GM12878 (cell line): ENCODE data around the gene LGALS1. TPM values are rescaled to one million over a fixed set of nuclear protein-coding genes. Genes with fewer than 3 reads are reported as not detected.
A peak's percentile ranks its signal among the peaks of the same experiment; 100 is the strongest.

Experiments used
- BCL11A ChIP-seq: IDR thresholded peaks from 2 replicates; pipeline ENCODE4 v1.6.1; 2011; ENCODE audit warnings: low read depth, low read length
- BMI1 ChIP-seq: fragments of 450-650 bp; IDR thresholded peaks from 2 replicates; pipeline ENCODE4 v1.6.1; 2016; ENCODE audit warnings: mild to moderate bottlenecking, moderate library complexity, borderline replicate concordance
- CBX5 ChIP-seq: sonication (generic); IDR thresholded peaks from 2 replicates; pipeline ENCODE4 v1.6.1; 2016; ENCODE audit warnings: low read depth, moderate library complexity, mild to moderate bottlenecking, inconsistent platforms
- CHD1 ChIP-seq: IDR thresholded peaks from 2 replicates; pipeline ENCODE4 v1.6.1; 2012; ENCODE audit warnings: low read depth, low read length, improper control_type of control experiment
- GABPA ChIP-seq: IDR thresholded peaks from 2 replicates; pipeline ENCODE4 v1.6.1; 2014; ENCODE audit warnings: antibody characterized with exemption, low read depth, mild to moderate bottlenecking, inconsistent platforms
- KLF5 ChIP-seq: fragments of 450-650 bp; IDR thresholded peaks from 2 replicates; pipeline ENCODE4 v1.6.1; 2014; ENCODE audit warnings: mild to moderate bottlenecking; ENCODE audit not compliant: partially characterized antibody
- MTA2 ChIP-seq: fragments of 450-650 bp; IDR thresholded peaks from 2 replicates; pipeline ENCODE4 v1.6.1; 2016; ENCODE audit warnings: low read depth, mild to moderate bottlenecking, moderate library complexity
- MXI1 ChIP-seq: fragments of 150-350 bp; IDR thresholded peaks from 2 replicates; pipeline ENCODE4 v1.6.1; 2011; ENCODE audit warnings: low read depth, mild to moderate bottlenecking, inconsistent platforms, low read length, improper control_type of control experiment
- MYB ChIP-seq: fragments of 150-350 bp; IDR thresholded peaks from 2 replicates; pipeline ENCODE4 v1.6.1; 2014; ENCODE audit warnings: mild to moderate bottlenecking, low read depth, low read length, borderline replicate concordance
- NFXL1 ChIP-seq: fragments of 450-650 bp; IDR thresholded peaks from 2 replicates; pipeline ENCODE4 v1.6.1; 2017; ENCODE audit warnings: antibody characterized with exemption, mild to moderate bottlenecking, borderline replicate concordance
- POLR2AphosphoS5 ChIP-seq: IDR thresholded peaks from 2 replicates; pipeline ENCODE4 v1.6.1; 2011; ENCODE audit warnings: mild to moderate bottlenecking, low read length, inconsistent platforms
- RFX5 ChIP-seq: IDR thresholded peaks from 2 replicates; pipeline ENCODE4 v1.6.1; 2011; ENCODE audit warnings: low read depth, low read length, improper control_type of control experiment
- SMAD1 ChIP-seq: fragments of 450-650 bp; IDR thresholded peaks from 2 replicates; pipeline ENCODE4 v1.6.1; 2018; ENCODE audit warnings: mild to moderate bottlenecking, low read depth; ENCODE audit not compliant: partially characterized antibody
- ZZZ3 ChIP-seq: IDR thresholded peaks from 2 replicates; pipeline ENCODE4 v1.6.1; 2011; ENCODE audit warnings: low read depth; ENCODE audit not compliant: control insufficient read depth, insufficient read length
- polyA plus RNA-seq, 11 experiments: library from polyadenylated mRNA; depleted of rRNA in 4 of 11; unstranded in 6 of 11; stranded (reverse) in 5 of 11; fragments of >200 nt; fragmentation: Nextera tagmentation in 4 of 11; fragmentation: Illumina TruSeq in 1 of 11; extraction: Ambion mirVana in 4 of 11; extraction: Trizol in 1 of 11; gene quantifications; 1 replicate in 1 of 11; 2 replicates in 10 of 11; pipeline versions ENCODE4 v1.2.1 to v1.2.3, GENCODE V29; 2011 to 2016; ENCODE audit warnings: inconsistent platforms in 2 of 11, missing spikeins in 2 of 11, low read depth in 1 of 11
- total RNA-seq, 4 experiments: library from RNA; depleted of rRNA in 3 of 4; stranded (reverse); fragments of >200 nt in 3 of 4; fragmentation: Illumina TruSeq in 1 of 4; extraction: Trizol in 1 of 4; gene quantifications; 2 replicates each; pipeline versions ENCODE4 v1.2.1 to v1.2.3, GENCODE V29; 2013 to 2021
- TF ChIP-seq, protein P1 (sequence below): IDR thresholded peaks from 2 replicates; pipeline ENCODE4 v1.6.1; 2011; ENCODE audit warnings: low read depth, mild to moderate bottlenecking, low read length, moderate library complexity, borderline replicate concordance; ENCODE audit errors: extremely low read depth
- TF ChIP-seq, protein P2 (sequence below): fragments of 450-650 bp; formaldehyde crosslinking; IDR thresholded peaks from 2 replicates; pipeline ENCODE4 v1.4.0; 2022; ENCODE audit warnings: mild to moderate bottlenecking, moderate library complexity
- TF ChIP-seq, protein P3 (sequence below): fragments of 450-650 bp; IDR thresholded peaks from 2 replicates; pipeline ENCODE4 v1.6.1; 2017; ENCODE audit warnings: low read depth, mild to moderate bottlenecking, moderate library complexity
- TF ChIP-seq, protein P4 (sequence below): fragments of 450-650 bp; IDR thresholded peaks from 2 replicates; pipeline ENCODE4 v1.6.1; 2017; ENCODE audit warnings: borderline replicate concordance

The LGALS1 gene
- total and polyA plus RNA-seq, 10 of the 15 experiments (the other 5 are each of a cell fraction or from before 2014, with no cell fraction given) = 312 to 1,889 (median 706) TPM

DNA sequence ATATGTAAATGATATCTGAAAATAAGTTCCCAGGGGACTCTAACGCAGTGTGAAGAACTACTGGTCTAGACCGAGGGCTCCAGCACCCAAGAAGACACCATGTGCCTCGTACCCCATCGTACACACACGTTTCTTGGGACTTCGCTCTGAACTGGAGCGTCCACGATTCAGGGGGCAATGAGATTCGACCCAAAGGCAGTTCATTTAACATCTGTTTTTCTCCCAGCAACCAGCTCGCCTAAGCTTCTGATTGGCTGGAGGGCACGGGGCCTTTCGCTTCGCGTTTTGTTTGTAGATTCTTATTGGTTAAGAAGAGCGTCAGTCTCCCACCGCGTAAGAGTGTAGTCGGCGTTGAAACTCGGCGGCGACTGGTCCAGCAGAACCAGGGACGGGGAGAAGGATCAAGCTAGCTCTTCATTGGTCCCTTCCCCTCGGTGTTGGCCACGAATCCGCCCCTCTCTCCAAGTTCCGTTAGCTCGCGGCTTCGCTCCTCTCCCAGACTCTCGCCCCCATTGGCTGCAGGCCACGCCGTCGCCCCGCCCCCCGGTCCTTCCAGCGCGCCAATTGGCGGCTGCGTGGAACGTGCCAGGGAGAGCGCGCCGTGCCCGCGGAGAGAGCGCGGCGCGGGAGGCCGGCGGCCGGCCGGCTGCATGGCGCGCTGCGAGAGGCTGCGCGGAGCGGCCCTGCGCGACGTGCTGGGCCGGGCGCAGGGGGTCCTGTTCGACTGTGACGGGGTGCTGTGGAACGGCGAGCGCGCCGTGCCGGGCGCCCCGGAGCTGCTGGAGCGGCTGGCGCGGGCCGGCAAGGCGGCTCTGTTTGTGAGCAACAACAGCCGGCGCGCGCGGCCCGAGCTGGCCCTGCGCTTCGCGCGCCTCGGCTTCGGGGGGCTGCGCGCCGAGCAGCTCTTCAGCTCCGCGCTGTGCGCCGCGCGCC is 17.0 kb upstream of the LGALS1 start, which contains the start of gene PDXP (continued):
- TF ChIP-seq MTA2 = no peak
- TF ChIP-seq, protein P1, sequence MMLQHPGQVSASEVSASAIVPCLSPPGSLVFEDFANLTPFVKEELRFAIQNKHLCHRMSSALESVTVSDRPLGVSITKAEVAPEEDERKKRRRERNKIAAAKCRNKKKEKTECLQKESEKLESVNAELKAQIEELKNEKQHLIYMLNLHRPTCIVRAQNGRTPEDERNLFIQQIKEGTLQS = no peak
- no peak for TF ChIP-seq CHD1
- no peak for TF ChIP-seq BMI1
- TF ChIP-seq SMAD1 = no peak
- no peak for TF ChIP-seq BCL11A
- TF ChIP-seq, protein P2, sequence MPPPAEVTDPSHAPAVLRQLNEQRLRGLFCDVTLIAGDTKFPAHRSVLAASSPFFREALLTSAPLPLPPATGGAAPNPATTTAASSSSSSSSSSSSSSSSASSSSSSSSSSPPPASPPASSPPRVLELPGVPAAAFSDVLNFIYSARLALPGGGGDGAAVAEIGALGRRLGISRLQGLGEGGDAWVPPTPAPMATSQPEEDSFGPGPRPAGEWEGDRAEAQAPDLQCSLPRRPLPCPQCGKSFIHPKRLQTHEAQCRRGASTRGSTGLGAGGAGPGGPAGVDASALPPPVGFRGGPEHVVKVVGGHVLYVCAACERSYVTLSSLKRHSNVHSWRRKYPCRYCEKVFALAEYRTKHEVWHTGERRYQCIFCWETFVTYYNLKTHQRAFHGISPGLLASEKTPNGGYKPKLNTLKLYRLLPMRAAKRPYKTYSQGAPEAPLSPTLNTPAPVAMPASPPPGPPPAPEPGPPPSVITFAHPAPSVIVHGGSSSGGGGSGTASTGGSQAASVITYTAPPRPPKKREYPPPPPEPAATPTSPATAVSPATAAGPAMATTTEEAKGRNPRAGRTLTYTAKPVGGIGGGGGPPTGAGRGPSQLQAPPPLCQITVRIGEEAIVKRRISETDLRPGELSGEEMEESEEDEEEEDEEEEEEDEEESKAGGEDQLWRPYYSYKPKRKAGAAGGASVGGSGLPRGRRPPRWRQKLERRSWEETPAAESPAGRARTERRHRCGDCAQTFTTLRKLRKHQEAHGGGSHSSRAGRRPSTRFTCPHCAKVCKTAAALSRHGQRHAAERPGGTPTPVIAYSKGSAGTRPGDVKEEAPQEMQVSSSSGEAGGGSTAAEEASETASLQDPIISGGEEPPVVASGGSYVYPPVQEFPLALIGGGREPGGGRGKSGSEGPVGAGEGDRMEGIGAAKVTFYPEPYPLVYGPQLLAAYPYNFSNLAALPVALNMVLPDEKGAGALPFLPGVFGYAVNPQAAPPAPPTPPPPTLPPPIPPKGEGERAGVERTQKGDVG (CRISPR knock-in tag) = no peak
- peak; percentile 98 for TF ChIP-seq RFX5
- TF ChIP-seq NFXL1 = no peak
- TF ChIP-seq, protein P3, sequence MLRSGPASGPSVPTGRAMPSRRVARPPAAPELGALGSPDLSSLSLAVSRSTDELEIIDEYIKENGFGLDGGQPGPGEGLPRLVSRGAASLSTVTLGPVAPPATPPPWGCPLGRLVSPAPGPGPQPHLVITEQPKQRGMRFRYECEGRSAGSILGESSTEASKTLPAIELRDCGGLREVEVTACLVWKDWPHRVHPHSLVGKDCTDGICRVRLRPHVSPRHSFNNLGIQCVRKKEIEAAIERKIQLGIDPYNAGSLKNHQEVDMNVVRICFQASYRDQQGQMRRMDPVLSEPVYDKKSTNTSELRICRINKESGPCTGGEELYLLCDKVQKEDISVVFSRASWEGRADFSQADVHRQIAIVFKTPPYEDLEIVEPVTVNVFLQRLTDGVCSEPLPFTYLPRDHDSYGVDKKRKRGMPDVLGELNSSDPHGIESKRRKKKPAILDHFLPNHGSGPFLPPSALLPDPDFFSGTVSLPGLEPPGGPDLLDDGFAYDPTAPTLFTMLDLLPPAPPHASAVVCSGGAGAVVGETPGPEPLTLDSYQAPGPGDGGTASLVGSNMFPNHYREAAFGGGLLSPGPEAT = peak; percentile 24; the same call in 1 of the 2 replicates
- TF ChIP-seq MXI1 = peak; percentile 69
- TF ChIP-seq ZZZ3 = no peak
- no peak for TF ChIP-seq GABPA
- peak; percentile 58; the same call in 1 of the 2 replicates for TF ChIP-seq POLR2AphosphoS5
- TF ChIP-seq, protein P4, sequence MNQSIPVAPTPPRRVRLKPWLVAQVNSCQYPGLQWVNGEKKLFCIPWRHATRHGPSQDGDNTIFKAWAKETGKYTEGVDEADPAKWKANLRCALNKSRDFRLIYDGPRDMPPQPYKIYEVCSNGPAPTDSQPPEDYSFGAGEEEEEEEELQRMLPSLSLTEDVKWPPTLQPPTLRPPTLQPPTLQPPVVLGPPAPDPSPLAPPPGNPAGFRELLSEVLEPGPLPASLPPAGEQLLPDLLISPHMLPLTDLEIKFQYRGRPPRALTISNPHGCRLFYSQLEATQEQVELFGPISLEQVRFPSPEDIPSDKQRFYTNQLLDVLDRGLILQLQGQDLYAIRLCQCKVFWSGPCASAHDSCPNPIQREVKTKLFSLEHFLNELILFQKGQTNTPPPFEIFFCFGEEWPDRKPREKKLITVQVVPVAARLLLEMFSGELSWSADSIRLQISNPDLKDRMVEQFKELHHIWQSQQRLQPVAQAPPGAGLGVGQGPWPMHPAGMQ = no peak
- no peak for TF ChIP-seq MYB
- TF ChIP-seq CBX5 = no peak
- peak; percentile 55 for TF ChIP-seq KLF5
